Neuronal stem cell (in vitro differentiated cells): ENCODE results near the gene ATG4D.

Experiments used
- DNase-seq: peaks from one replicate; pipeline ENCODE4 v3.0.0-alpha.2; 2013; ENCODE audit warnings: low spot score
- H2AFZ ChIP-seq: one replicate; pipeline ENCODE4 v1.6.1; 2013; ENCODE audit warnings: mild to moderate bottlenecking, low read length, inconsistent platforms
- H2AK5ac ChIP-seq: 2 replicates; pipeline ENCODE4 v1.6.1; 2013; ENCODE audit warnings: low read depth, mild to moderate bottlenecking, inconsistent platforms, low read length, moderate library complexity, mixed read lengths
- H2BK120ac ChIP-seq: 2 replicates; pipeline ENCODE4 v1.6.1; 2013; ENCODE audit warnings: low read depth, mild to moderate bottlenecking, inconsistent platforms, low read length, moderate library complexity, mixed read lengths
- H2BK12ac ChIP-seq: one replicate; pipeline ENCODE4 v1.6.1; 2013; ENCODE audit warnings: low read length, inconsistent platforms
- H2BK15ac ChIP-seq: 2 replicates; pipeline ENCODE4 v1.6.1; 2013; ENCODE audit warnings: mild to moderate bottlenecking, low read length, inconsistent platforms, mixed read lengths
- H2BK5ac ChIP-seq: one replicate; pipeline ENCODE4 v1.6.1; 2013; ENCODE audit warnings: inconsistent platforms, mild to moderate bottlenecking, low read length, moderate library complexity
- H3K14ac ChIP-seq: one replicate; pipeline ENCODE4 v1.6.1; 2013; ENCODE audit warnings: low read length, inconsistent platforms
- H3K18ac ChIP-seq: 2 replicates; pipeline ENCODE4 v1.6.1; 2013; ENCODE audit warnings: low read length, inconsistent platforms
- H3K23ac ChIP-seq: 2 replicates; pipeline ENCODE4 v1.6.1; 2013; ENCODE audit warnings: low read depth, mild to moderate bottlenecking, mixed read lengths, low read length, inconsistent platforms; ENCODE audit not compliant: poor library complexity
- H3K27ac ChIP-seq: replicated peaks from 3 replicates; pipeline ENCODE4 v1.5.1; 2013; ENCODE audit warnings: low read length, inconsistent platforms
- H3K27me3 ChIP-seq, 3 experiments: 2 replicates each; pipeline ENCODE4 v1.6.1; 2013; ENCODE audit warnings: low read length in 3 of 3, mild to moderate bottlenecking in 2 of 3, inconsistent platforms in 1 of 3, low read depth in 1 of 3, mixed read lengths in 1 of 3, moderate library complexity in 1 of 3; ENCODE audit not compliant: control insufficient read depth in 3 of 3, insufficient read depth in 3 of 3
- H3K36me3 ChIP-seq, 2 donors: replicated peaks in 1 of 2; 2 replicates each; pipeline ENCODE4 v1.6.1; 2013; ENCODE audit warnings: low read length in 2 of 2; ENCODE audit not compliant: control insufficient read depth in 2 of 2, insufficient read depth in 2 of 2
- H3K4ac ChIP-seq: 2 replicates; pipeline ENCODE4 v1.6.1; 2013; ENCODE audit warnings: inconsistent platforms, mild to moderate bottlenecking, low read length, moderate library complexity
- H3K4me1 ChIP-seq, 2 donors: 1 replicate in 1 of 2; 2 replicates in 1 of 2; pipeline ENCODE4 v1.6.1; 2013; ENCODE audit warnings: low read length in 2 of 2, low read depth in 1 of 2; ENCODE audit not compliant: control insufficient read depth in 2 of 2, insufficient read depth in 1 of 2
- H3K4me2 ChIP-seq: one replicate; pipeline ENCODE4 v1.6.1; 2013; ENCODE audit warnings: mild to moderate bottlenecking, low read length, inconsistent platforms; ENCODE audit not compliant: insufficient read depth, poor library complexity, severe bottlenecking
- H3K4me3 ChIP-seq, 2 donors: 2 replicates each; pipeline ENCODE4 v1.5.1; 2013; ENCODE audit warnings: low read length in 2 of 2, mild to moderate bottlenecking in 2 of 2, inconsistent platforms in 1 of 2, moderate library complexity in 1 of 2
- H3K79me1 ChIP-seq: one replicate; pipeline ENCODE4 v1.6.1; 2013; ENCODE audit warnings: low read depth, mild to moderate bottlenecking, inconsistent platforms, low read length, moderate library complexity
- H3K9ac ChIP-seq: one replicate; pipeline ENCODE4 v1.6.1; 2013; ENCODE audit warnings: mild to moderate bottlenecking, low read depth, low read length, inconsistent platforms; ENCODE audit not compliant: poor library complexity
- H3K9me3 ChIP-seq, 2 donors: replicated peaks in 1 of 2; 2 replicates each; pipeline versions ENCODE3 to v1.6.1; 2013; ENCODE audit warnings: low read length in 2 of 2, mild to moderate bottlenecking in 2 of 2, inconsistent platforms in 1 of 2, low read depth in 1 of 2, mixed read lengths in 1 of 2, moderate library complexity in 1 of 2; ENCODE audit not compliant: control insufficient read depth in 2 of 2, insufficient read depth in 1 of 2
- H4K8ac ChIP-seq: one replicate; pipeline ENCODE4 v1.6.1; 2013; ENCODE audit warnings: low read depth, mild to moderate bottlenecking, inconsistent platforms, low read length, moderate library complexity
- H4K91ac ChIP-seq: one replicate; pipeline ENCODE4 v1.6.1; 2013; ENCODE audit warnings: low read length, low read depth, mild to moderate bottlenecking, inconsistent platforms; ENCODE audit not compliant: poor library complexity
- WGBS, 2 donors: extraction: QIAGEN DNeasy Blood & Tissue Kit; methylation state at CpG; one replicate each; pipeline ENCODE4 v1.1.7; 2013; ENCODE audit warnings: missing lambda C conversion rate in 2 of 2, mixed read lengths in 1 of 2; ENCODE audit not compliant: insufficient read length in 2 of 2, insufficient replicate concordance in 1 of 2; ENCODE audit errors: extremely low coverage in 2 of 2; 5-methylcytosine and 5-hydroxymethylcytosine counted together

ATG4D gene

GRCh38 chr19:10586396-10586795 is 42.7 kb downstream of the ATG4D start:
- Histone ChIP-seq H3K36me3 (no peaks in the 10 kb centered on the region), H3K9me3 (peaks cover 0 to 2% of the 10 kb centered on the region in 2 donors), H3K14ac (no peak overlapping the region), H3K4me3 (no peak overlapping the region), H4K91ac (no peak overlapping the region), H3K27me3 (peaks cover 9 to 26% (median 19%) of the 10 kb centered on the region in 3 experiments), H3K4me2 (no peak overlapping the region), H3K18ac (no peak overlapping the region), H3K4me1 (no peaks in the 10 kb centered on the region), H3K23ac (no peak overlapping the region), H2BK120ac (no peak overlapping the region), H2BK12ac (no peak overlapping the region), H2AFZ (no peak overlapping the region), H4K8ac (no peak overlapping the region), H2AK5ac (no peak overlapping the region), H3K27ac (no peak overlapping the region), H3K79me1 (peaks cover 3% of the 10 kb centered on the region), H3K4ac (no peak overlapping the region), H2BK15ac (no peak overlapping the region), H3K9ac (no peak overlapping the region), H2BK5ac (no peak overlapping the region)
- no peak for DNase-seq
- WGBS, 2 donors, result no CpG with 5 or more reads among the region's 6 CpGs

GRCh38 chr19:10587022-10587838 is 43.5 kb downstream of the ATG4D start, which contains the start of gene AP1M2:
AP1M2 (minus strand) TSS chr19:10587312; CDS start chr19:10587231, 81 bp downstream.
- Histone ChIP-seq H3K27ac (no peak within 1 kb of the TSS), H3K36me3 (no peaks in the 10 kb centered on the region), H2AK5ac (peak within 1 kb of the TSS; percentile 81), H2BK15ac (peak within 1 kb of the TSS; percentile 75), H2BK5ac (no peak within 1 kb of the TSS), H3K9ac (no peak within 1 kb of the TSS), H3K79me1 (peaks cover 3% of the 10 kb centered on the region), H4K8ac (no peak within 1 kb of the TSS), H2BK12ac (no peak within 1 kb of the TSS), H3K4me1 (no peaks in the 10 kb centered on the region), H3K4ac (no peak within 1 kb of the TSS), H2AFZ (no peak within 1 kb of the TSS), H2BK120ac (no peak within 1 kb of the TSS), H3K18ac (peak within 1 kb of the TSS; percentile 38), H3K27me3 (peaks cover 9 to 26% (median 17%) of the 10 kb centered on the region in 3 experiments), H3K4me3 (peak within 1 kb of the TSS in 1 of 2 donors; percentile 59), H3K23ac (peak within 1 kb of the TSS; percentile 89), H3K14ac (peak within 1 kb of the TSS; percentile 99), H3K9me3 (peaks cover 0 to 2% of the 10 kb centered on the region in 2 donors), H3K4me2 (peak within 1 kb of the TSS; percentile 33), H4K91ac (no peak within 1 kb of the TSS)
- 100% methylated on average over 4 of the region's 35 CpGs; no CpG with 5 or more reads in 1 of the 2 donors for WGBS, 2 donors
- no peak for DNase-seq

DNA sequence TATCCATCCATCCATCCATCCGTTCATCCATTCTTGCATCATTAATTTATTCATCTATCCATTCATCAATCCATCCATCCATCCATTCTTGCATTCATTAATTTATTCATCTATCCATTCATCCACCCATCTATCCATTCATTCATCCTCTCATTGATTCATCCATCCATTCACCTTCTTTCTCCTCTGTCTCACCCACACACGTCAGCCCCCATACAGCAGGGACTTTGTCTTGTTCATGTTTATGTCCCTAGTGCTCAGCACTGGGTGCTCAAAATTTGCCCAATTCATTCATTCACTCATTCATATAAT is 44.1 kb downstream of the ATG4D start:
- H3K4ac ChIP-seq, result no peak overlapping the region
- H3K23ac ChIP-seq, result no peak overlapping the region
- no peak overlapping the region for H3K4me3 ChIP-seq
- no peak overlapping the region for H2BK12ac ChIP-seq
- no peak overlapping the region for H4K8ac ChIP-seq
- DNase-seq, result no peak
- H2AK5ac ChIP-seq, result no peak overlapping the region
- peaks cover 9 to 26% (median 17%) of the 10 kb centered on the region in 3 experiments for H3K27me3 ChIP-seq
- no peaks in the 10 kb centered on the region for H3K36me3 ChIP-seq
- WGBS, 2 donors, result 100% methylated on average over 1 of the region's 2 CpGs
- peaks cover 3% of the 10 kb centered on the region for H3K79me1 ChIP-seq
- H3K9ac ChIP-seq, result no peak overlapping the region
- H3K9me3 ChIP-seq, result peaks cover 0 to 2% of the 10 kb centered on the region in 2 donors
- no peaks in the 10 kb centered on the region for H3K4me1 ChIP-seq
- no peak overlapping the region for H2AFZ ChIP-seq
- H3K4me2 ChIP-seq, result no peak overlapping the region
- no peak overlapping the region for H3K18ac ChIP-seq
- H2BK5ac ChIP-seq, result no peak overlapping the region
- no peak overlapping the region for H4K91ac ChIP-seq
- no peak overlapping the region for H3K27ac ChIP-seq
- H2BK15ac ChIP-seq, result no peak overlapping the region
- no peak overlapping the region for H3K14ac ChIP-seq
- H2BK120ac ChIP-seq, result no peak overlapping the region

GRCh38 chr19:10593148-10593547 is 49.4 kb downstream of the ATG4D start:
- no peaks in the 10 kb centered on the region for H3K4me1 ChIP-seq
- H3K23ac ChIP-seq, result no peak overlapping the region
- H4K8ac ChIP-seq, result no peak overlapping the region
- H3K14ac ChIP-seq, result no peak overlapping the region
- no peak overlapping the region for H2BK15ac ChIP-seq
- no peak overlapping the region for H4K91ac ChIP-seq
- no peak overlapping the region for H3K9ac ChIP-seq
- no peak overlapping the region for H3K4me2 ChIP-seq
- WGBS, 2 donors, result no CpG with 5 or more reads among the region's 7 CpGs
- no peak overlapping the region for H2BK5ac ChIP-seq
- no peak overlapping the region for H3K4me3 ChIP-seq
- no peak overlapping the region for H2AFZ ChIP-seq
- no peak overlapping the region for H2AK5ac ChIP-seq
- H3K18ac ChIP-seq, result no peak overlapping the region
- no peak overlapping the region for H2BK12ac ChIP-seq
- H3K36me3 ChIP-seq, result no peaks in the 10 kb centered on the region
- H2BK120ac ChIP-seq, result no peak overlapping the region
- H3K27ac ChIP-seq, result no peak overlapping the region
- peaks cover 0 to 4% (median 2%) of the 10 kb centered on the region in 3 experiments for H3K27me3 ChIP-seq
- no peaks in the 10 kb centered on the region for H3K79me1 ChIP-seq
- DNase-seq, result no peak
- no peak overlapping the region for H3K4ac ChIP-seq
- H3K9me3 ChIP-seq, result no peaks in the 10 kb centered on the region
